NCI-H82 treated with DMSO at 0.1 percent for 48 hours (cell line): ENCODE data around the gene PLG.
"Not testable (repeated sequence)": the region's sequence is repeated elsewhere in the genome, so short reads cannot be mapped to it uniquely, and the experiment has no call there.

ENCODE experiments used
- DNase-seq: peaks from one replicate; lab custom pipeline; 2025; ENCODE audit not compliant: unreplicated experiment; lab: John Stamatoyannopoulos, UW

PLG gene

DNA sequence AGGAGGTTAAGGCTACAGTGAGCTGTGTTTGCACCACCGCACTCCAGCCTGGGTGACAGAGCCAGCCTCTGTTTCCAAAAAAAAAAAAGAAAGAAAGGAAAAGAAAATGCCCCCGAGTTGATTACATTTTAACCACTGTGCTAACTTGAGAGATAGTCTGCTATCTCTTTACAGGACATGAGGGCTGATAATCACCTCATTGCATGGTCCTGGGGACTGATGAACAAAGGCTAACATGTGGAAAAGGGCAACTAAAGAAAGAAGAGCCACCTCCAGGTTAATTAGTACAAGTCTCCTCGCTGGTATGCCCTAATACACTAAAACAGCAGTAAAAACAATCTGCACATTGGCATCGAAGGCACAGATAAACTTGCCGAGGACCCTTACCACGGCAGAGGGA, 4.2 kb upstream of the PLG start:
- DNase-seq, result no peak

DNA sequence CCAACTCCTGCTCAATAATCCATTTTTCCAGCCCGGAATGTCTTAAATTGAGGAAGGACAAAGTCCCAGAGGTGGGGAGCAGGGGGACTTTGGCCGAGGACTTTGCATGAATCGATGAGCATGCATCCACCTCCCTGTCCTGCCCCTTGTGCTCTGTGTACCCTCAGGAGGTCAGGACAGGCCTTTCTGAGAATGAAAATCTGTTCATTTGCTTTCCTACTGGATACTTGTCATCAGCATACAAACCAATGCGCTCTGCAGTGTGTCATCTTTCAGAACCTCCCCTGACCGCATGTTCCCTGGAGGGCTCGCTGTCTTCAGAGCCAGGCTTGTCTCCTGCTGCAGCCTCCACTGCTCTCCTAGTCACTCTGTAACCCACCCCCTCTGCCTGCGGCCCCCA, 2.6 kb downstream of the PLG start:
- not testable (repeated sequence) for DNase-seq

DNA sequence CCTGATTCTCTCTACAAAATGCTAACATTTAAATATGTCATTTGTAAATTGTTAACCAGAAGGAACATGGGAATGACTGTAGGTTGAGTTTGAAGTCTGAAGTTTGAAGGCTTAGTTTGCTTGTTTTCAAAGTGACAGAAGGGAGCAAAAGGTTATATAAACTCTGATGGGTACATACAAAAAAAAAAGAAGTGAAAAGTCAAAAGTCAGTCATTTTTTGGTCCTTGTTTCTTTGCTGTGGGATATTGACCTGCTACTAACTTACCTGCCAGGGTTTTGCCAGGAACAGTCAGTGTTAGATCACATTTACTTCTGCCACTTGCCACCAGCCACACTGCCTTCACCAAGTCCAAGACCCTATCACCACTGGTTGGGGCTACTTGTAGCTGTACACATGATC, 6.9 kb downstream of the PLG start:
- not testable (repeated sequence) for DNase-seq

DNA sequence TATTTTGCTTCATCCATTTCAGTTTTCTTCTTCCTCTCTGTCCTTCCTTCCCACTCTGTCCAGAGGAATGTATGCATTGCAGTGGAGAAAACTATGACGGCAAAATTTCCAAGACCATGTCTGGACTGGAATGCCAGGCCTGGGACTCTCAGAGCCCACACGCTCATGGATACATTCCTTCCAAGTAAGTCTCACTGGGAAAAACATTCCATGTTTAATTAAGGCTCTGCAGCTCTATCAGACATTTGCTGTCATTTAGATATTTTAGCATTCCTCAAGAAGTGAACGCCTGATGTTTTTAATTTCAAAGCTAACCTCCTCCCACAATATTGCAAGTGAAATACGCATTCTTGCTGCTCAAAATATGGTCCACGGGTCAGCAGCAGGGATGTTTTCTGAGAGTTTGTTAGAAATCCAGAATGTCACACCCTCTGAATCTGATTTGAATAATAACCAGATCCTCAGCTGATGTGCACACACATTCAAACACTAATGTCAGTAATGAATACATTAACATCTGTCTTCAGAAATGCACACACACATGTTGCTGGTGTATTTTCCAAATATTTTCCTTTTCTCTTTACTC, 12.8 kb downstream of the PLG start:
- DNase-seq, result no peak

DNA sequence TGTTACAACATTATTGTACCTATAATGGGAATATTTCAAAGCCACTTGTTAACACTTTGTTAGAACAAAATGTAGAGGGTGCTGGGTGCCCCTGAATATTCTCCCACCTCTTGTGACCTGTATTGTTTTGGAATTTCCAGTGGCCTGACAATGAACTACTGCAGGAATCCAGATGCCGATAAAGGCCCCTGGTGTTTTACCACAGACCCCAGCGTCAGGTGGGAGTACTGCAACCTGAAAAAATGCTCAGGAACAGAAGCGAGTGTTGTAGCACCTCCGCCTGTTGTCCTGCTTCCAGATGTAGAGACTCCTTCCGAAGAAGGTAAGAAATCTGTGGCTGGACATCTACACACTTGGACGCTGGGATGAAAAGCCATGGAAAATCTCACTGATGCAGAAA, 28.9 kb downstream of the PLG start:
- DNase-seq, result no peak

DNA sequence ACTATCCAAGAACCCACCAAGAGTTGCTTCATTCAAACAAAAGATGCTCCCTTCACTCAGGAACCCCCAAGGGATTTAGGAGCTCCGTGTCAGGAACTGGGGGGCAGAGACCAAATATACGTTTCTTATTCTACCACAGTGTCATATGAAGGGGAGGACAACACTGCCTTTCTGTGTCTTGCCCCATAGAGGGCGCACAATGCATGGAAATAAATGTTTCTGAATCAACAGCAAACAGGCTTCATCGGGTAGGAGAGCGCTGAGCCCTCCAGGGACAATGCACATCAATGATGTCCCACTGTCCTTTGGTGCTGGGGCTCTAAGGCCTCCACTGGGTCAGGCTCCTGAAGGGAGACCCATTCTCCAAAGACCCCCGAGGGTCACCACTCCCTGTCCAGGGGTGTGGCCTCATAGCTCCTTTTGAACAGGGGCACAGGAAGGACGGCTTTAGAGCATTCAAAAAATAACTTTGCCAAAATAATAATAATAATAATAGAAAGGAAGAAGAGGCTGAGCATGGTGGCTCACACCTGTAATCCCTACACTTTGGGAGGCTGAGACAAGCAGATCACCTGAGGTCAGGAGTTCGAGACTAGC, 31.1 kb downstream of the PLG start:
- DNase-seq, result peak; percentile 30

DNA sequence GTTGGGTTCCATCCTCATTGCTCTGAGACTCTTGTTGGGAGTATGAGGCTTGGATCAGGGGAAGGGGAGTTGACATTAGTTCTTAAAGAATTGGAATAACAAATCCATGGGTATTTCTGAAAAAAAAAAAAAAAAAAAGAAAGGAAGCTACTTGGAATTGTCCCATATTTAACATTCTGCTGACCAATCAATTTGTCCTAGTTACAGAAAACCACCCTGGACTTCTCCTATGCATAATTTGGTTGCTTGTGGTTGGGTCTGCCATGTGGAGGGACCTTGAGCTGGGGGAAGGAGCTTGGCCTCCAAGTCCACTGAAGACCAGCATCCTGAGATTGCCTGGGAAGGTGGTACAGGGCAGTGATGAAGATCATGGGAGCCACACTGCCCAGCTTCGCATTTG, 32.6 kb downstream of the PLG start:
- no peak for DNase-seq

DNA sequence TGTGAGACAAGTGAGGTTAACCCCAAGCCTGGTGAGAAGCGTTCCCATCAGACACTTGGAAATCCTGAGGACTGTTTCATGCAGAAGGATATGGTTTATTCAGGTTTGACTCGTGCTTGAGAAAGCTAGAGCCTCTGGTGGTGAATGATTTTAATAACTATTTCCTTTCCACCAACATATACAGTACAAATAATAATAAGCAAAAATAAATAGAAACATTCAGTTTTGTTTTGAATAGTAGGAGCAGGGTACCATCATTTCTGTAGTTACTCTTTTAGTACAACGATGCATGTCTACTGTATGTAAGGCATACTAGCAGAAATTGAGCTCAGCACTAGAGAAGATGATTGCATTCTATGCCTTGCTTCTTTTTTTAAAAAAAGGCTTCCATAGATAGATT, 33.5 kb downstream of the PLG start:
- DNase-seq, result no peak

DNA sequence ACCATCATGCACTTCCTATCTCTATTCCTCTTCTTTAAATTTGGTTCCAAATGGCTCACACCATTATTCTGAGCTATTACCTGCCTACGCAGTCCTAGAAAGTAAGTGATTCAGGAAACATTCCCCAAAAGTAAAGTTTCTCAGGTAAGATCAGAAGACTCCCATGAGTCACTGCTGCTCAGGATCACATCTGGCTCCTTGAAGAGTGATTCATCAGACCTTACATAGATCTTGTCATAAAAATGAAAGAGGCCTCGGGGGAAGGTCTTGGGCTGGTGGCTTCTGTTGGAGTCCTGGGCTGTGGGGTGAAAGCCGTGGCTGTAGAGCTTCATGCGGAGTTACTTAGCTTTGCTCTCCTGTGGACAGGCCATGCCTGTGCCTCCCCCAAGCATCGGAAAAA, 35.9 kb downstream of the PLG start:
- DNase-seq, result no peak

DNA sequence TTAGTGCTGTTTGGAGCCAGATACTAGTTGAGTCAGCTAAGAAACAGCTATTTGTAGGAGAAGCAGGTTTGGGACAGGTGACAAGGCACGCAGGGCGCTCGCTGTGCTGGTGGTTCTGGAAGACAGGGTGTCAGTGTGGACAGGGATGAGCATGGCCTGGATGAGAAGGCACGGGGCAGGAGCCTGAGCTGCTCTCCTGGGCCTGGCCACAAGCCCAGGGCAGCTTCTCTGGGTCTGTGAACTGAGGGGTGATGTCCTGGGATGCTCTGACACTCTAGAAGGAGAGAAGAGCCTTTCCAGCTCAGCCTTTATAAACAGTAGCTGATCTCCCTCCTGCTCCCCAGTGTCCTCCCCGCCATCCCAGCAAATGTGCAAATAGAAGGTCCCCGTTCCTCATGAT, 37.9 kb downstream of the PLG start:
- no peak for DNase-seq

DNA sequence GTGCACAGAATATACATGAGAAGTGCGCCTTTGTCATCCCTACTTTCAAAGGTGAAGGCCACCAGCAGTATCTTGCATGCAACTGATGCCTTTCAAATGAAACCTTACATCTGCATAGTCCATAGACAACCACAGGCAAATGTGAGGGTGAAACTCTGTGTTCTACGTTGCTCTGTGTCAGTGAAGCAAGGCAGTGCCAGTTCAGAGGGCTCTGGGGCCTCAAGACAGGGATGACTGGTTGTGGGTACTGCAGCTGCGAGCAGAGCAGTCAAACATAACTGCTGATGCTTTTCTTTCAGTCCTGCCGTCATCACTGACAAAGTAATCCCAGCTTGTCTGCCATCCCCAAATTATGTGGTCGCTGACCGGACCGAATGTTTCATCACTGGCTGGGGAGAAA, 39.0 kb downstream of the PLG start:
- DNase-seq, result not testable (repeated sequence)

DNA sequence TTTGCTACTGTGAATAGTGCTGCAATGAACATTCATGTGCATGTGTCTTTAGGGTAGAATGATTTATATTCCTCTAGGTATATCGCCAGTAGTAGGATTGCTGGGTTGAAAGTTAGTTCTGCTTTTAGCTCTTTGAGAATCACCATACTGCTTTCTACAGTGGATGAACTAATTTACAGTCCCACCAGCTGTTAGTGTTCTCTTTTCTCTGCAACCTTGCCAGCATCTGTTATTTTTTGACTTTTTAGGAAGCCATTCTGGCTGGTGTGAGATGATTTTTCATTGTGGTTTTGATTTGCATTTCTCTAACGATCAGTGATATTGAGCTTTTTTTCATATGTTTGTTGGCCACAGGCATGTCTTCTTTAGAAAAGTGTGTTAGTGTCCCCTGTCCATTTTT, 40.0 kb downstream of the PLG start:
- no peak for DNase-seq

DNA sequence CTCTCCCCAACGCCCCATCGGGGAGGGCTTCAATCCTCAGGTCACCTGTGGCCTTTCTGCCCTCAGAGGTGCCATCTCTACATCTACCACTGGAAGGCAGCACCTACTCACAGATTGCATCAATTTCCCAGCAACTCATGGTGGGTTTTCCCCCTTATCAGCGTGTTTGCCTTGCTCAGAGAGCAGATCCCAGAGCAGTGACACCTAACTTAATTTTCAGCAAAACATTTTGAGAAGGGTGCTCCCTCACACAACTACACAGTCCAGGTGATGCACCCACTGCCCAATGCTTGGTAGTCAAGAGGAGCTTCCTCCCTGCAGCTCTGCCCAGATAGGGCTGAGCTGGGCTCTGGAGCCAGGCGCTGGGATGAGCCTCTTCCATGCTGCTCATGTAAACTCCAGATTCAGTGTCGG, 48.2 kb downstream of the PLG start:
- DNase-seq, result no peak

DNA sequence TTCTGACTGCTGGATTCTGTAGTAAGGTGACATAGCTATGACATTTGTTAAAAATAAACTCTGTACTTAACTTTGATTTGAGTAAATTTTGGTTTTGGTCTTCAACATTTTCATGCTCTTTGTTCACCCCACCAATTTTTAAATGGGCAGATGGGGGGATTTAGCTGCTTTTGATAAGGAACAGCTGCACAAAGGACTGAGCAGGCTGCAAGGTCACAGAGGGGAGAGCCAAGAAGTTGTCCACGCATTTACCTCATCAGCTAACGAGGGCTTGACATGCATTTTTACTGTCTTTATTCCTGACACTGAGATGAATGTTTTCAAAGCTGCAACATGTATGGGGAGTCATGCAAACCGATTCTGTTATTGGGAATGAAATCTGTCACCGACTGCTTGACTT, 51.2 kb downstream of the PLG start:
- not testable (repeated sequence) for DNase-seq

DNA sequence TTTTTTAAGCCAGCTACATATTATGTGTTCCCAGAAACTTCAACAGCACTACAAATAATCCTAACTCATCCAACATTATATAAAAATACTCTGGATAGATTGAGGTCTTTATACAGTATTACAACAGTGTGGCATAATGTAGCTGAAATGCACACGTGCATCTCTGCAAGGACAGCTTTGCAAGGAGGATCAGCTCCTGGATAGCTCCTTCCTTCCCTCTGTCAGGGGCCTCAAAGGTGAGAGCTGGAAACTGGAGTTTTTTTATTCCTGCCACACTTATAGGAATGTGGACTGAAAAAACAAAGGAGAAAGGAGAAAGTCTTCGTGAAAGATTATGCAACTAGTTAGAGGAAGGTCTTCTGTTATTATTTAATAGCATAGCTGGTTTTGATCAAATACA, 53.1 kb downstream of the PLG start:
- DNase-seq, result no peak

DNA sequence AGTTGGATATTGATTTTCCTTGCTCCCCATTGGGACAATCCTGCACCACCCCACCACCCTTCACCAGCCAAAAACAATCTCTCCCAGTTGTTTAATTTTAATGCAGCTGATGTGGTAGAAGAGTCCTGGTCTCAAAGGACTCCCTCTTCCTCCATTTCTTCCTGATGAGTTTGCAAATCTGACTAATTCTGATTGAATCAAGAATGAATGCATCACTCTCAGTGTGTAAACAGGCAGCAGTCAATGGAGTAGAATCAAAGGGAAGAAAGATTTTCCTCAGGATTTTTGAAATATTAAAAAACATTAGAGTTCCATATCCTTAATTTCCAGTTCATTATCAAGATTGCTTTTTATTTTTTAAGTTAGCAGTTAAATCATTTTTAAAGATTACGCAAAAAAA, 54.0 kb downstream of the PLG start:
- DNase-seq, result no peak

DNA sequence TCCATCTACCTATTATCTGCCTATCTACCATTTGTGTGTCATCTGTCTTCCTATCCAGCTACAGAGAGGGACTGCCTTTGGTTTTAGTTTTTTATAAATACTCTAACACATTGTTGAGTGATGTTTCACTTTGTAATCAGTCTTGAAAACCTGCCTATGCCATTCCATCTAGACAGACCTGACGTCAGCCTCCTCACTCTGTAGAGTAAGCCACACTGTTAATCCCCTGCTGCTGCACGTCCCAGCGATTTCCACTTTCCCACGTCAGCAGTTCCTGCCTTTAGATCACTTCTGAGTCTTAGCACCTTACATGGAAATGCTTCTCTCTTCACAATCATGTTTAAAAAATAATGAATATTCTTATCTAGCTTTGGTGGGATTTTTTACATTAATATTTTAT, 54.8 kb downstream of the PLG start:
- peak; percentile 61 for DNase-seq

DNA sequence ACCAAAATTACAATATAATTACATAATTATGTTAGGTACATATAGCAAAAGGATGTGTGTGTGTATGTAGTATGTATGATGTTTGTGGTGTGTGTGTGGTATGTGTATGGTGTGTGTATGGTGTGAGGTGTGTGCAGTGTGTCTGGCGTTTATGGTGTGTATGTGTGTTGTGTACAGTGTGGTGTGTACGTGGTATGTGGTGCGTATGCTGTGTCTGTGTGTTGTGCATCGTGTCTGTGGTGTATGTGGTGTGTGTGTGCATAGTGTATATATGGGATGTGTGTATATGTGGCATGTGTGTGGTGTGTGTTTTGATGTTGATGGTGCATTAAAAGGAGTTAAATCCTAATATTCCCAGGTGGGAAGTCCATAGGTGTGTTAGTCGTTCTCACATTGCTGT, 62.8 kb downstream of the PLG start:
- DNase-seq, result no peak

DNA sequence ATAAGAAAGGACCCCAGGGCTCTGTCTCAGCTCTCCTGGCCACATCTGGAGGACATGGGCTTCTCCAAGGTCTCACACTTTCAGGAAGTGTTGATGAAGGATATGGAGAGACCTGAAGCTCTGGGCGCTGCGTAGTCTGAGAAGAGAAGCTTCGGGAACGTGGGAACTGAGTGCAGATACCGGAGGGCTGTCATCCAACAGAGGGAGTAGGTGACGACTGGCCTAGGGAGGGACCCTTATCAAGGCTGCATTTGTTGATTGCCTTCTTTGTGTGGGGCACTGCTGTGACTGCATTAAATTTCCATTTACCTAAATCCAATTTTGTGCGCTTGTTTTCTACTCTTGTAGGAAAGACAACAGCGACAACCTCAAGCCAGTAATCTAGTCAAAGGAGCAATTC, 63.4 kb downstream of the PLG start:
- no peak for DNase-seq

DNA sequence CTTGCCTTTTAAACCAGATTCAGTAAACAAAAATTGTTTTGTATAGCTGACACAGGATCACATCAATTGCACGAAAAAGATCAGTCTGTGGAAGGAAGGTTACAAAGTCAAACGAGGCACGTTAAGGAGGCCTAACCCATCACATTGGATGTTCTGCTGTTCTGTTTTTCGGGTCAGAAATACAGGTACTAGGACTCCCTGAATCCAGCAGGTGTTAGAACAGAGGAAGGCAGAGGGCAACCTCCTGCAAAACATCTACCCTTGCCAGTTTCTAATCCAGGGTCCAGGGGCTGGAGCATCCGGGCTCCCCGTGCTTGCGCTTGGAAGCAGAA, 64.6 kb downstream of the PLG start:
- no peak for DNase-seq

DNA sequence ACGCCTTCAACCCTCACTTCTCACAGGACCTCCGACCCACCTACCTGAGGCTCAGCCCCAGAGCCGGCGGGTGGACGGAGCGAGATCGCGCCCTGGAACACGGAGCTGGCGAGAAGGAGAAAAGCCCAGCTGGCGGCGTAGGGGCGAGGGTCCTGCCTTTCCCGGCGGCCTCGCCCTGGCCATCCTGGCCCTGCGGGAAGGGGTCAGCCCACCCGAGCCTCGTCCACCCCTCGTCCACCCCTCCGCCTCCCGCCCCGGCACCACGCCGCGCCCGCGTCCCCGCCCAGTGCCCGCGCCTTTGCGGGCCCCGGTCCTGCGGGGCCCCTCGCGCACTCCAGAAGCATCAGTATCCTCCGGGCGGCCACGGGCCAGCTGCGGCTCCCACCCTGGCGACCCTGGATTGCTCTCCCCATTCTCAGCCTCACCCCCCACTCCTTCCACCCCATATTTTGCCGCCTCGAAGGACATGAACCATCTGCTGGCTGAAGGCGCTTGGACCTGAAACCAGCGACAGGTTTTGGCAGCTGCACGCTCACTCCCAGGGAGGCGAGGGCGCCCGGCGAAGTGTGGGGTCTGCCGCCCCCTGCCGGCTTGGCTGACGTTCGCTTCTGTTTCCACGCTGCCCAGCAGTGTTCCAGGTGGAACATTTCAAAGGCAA, 65.1 kb downstream of the PLG start:
- DNase-seq, result peak; percentile 40

DNA sequence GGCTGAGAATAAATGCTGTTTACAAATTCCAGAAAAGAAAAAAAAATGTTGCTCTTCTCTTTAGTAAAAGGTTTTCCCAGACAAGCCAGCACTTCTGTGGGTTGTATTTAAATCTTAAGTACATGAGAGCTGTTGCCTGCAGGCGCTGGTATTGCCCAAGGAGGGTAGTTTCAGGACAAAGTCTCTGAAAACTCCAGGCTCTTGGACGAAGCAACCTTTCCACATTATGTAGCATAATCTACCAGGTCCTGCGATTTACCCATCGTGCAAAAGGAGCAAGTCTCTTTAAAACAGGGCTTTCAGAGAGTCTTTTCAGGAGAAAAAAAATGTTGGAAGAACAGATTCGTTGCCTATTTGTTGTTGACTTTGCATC, 65.6 kb downstream of the PLG start:
- no peak for DNase-seq

DNA sequence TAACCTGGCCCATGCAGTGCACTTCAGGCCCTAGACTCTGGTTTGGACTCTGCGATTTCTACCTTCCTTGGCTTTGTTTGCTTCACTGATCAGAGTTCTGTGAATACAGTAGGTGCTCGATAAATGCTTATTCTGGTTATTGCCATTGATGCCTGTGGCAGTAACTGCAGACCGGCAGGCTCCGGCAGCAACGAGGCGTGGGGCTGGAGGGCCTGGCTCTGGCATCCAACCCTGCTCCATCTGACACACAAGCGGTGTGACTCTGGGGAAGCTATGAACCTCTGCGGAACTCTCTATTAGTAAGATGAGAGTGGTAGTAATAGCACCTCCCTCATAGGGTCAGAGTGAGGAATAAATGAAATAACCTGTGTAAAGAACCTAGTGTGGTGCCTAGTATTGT, 66.1 kb downstream of the PLG start:
- no peak for DNase-seq
